GM21528 (cell line): ENCODE data around the gene PPP5C.
"Not testable (repeated sequence)": the region's sequence is repeated elsewhere in the genome, so short reads cannot be mapped to it uniquely, and the experiment has no call there.

ENCODE experiments used
- ATAC-seq: cut with Tn5 transposase; IDR thresholded peaks from one replicate; pipeline ENCODE4 v1.9.1; 2021; ENCODE audit warnings: mild to moderate bottlenecking, moderate library complexity; ENCODE audit not compliant: unreplicated experiment, low FRiP score

The PPP5C gene

DNA sequence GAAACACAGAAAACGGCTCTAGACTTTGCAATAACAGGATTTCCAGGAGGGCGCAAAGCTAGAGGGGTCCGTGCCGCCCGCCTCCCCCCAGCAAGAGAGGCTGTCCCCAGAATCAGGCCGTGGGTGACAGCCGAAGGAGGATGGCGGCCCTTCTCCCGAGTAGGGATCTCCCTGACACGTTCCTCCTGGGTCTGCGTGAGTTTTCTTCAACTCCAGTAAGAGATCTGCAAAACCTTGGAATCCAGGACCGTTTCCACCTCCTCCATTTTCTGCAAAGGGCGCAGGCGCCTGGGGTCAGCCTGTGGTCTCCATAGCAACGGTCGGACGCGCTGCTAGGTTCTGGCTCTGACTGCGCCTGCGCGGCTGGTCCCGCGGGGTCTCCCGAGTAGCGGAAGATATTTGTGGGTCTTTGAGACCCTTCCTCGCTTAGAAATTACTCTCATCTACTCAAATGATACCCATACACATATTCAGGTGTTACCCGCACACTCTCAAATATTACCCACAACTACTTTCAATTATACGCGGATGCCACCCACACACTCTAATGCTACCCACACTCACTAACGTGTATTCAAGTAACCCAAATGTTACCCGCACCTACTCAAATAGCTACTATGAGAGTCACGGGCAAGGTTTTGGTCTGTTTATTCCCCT is 79.7 kb downstream of the PPP5C start:
- ATAC-seq: no peak

- no peak for ATAC-seq
Observed at GRCh38 chr19:46427518-46428045, 80.7 kb downstream of the PPP5C start.

- no peak for ATAC-seq
Observed at GRCh38 chr19:46428239-46429135, 81.6 kb downstream of the PPP5C start, which contains the start of gene PNMA8C. PNMA8C (minus strand) TSS chr19:46428936; CDS start chr19:46428359, 577 bp downstream.

- ATAC-seq: no peak
Observed at GRCh38 chr19:46429999-46430398, 83.1 kb downstream of the PPP5C start.

DNA sequence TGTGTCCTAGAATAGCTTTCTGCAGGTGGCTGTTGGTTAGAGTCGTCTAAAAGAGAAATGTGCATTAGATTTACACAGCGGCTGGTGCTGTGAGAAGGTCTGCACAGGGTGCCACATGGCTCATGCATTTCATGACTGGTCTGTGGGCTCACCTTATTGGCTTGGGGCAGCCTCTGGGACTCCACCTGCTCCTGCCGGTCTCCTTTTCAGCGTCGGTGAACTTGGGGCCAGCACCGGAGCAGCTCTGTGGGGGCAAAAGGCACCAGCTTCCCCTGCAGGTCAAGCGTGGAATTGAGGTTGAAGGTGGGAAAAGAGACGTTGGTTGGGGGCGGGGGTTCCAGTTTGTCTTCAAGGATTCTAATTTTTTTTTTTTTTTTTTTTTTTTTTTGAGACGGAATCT is 84.9 kb downstream of the PPP5C start:
- no peak for ATAC-seq

- ATAC-seq: not testable (repeated sequence)
Observed at GRCh38 chr19:46433470-46433869, 86.6 kb downstream of the PPP5C start.

- ATAC-seq: no peak
Observed at GRCh38 chr19:46435009-46435408, 88.1 kb downstream of the PPP5C start.

DNA sequence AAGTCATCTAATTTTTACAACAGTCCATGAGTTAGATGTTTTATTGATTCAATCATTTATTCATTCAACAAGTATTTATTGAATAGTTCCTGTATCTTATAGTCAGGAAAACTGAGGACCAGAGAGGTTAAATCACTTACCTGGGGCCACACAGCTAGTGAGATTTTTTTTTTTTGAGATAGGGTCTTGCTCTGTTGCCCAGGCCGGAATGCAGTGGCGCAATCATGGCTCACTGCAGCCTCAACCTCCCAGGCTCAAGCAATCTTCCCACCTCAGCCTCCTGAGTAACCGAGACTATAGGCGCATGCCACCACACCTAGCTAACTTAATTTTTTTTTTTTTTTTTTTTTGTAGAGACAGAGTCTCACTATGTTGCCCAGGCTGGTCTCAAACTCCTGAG is 88.8 kb downstream of the PPP5C start:
- not testable (repeated sequence) for ATAC-seq
